SK-N-SH (cell line): Measurements from ENCODE around the gene EOLA1. TPM values are rescaled to one million over a fixed set of nuclear protein-coding genes. Genes with fewer than 3 reads are reported as not detected.

Experiments
- CTCF ChIA-PET: fragments of 300-600, 350-600 bp; formaldehyde crosslinking; extraction: SDS; loops from one replicate; lab custom pipeline; 2021; lab: Yijun Ruan, JAX
- POLR2A ChIA-PET: fragments of 350-600 bp; sonication (Branson Sonifier 250); formaldehyde crosslinking; extraction: SDS; loops from one replicate; lab custom pipeline; 2020; ENCODE audit warnings: antibody characterized with exemption, inconsistent platforms; lab: Yijun Ruan, JAX
- DNase-seq: peaks from one replicate; pipeline ENCODE4 v3.0.0; 2012
- H2AFZ ChIP-seq: fragments of 200-600 bp; sonication (generic); 2 replicates; pipeline ENCODE4 v1.8.1; 2016; ENCODE audit warnings: antibody characterized with exemption, mild to moderate bottlenecking, low read depth
- H3F3A ChIP-seq: fragments of 200-600 bp; sonication (generic); replicated peaks from 2 replicates; pipeline ENCODE3; 2016; ENCODE audit warnings: antibody characterized with exemption, mild to moderate bottlenecking; ENCODE audit not compliant: insufficient read depth
- H3K27ac ChIP-seq, 2 experiments: fragments of 200-500 bp in 1 of 2; fragments of 200-600 bp in 1 of 2; sonication (Bioruptor generic) in 1 of 2; sonication (generic), shearing (Covaris generic) in 1 of 2; 2 replicates each; pipeline versions ENCODE4 v1.5.1 to v1.6.1; 2014 to 2016; ENCODE audit warnings: low read depth in 2 of 2, inconsistent platforms in 1 of 2, low read length in 1 of 2, mild to moderate bottlenecking in 1 of 2, mixed read lengths in 1 of 2
- H3K27me3 ChIP-seq: fragments of 200-600 bp; sonication (generic), shearing (Covaris generic); 2 replicates; pipeline ENCODE4 v1.6.1; 2016; ENCODE audit warnings: mixed run types; ENCODE audit not compliant: insufficient read depth
- H3K36me3 ChIP-seq, 2 experiments: fragments of 200-500 bp in 1 of 2; fragments of 200-600 bp in 1 of 2; sonication (Bioruptor generic) in 1 of 2; sonication (generic) in 1 of 2; replicated peaks in 1 of 2; 2 replicates each; pipeline versions ENCODE3 to v1.5.1; 2014 to 2016; ENCODE audit warnings: low read length in 1 of 2, mild to moderate bottlenecking in 1 of 2; ENCODE audit not compliant: insufficient read depth in 2 of 2, control insufficient read depth in 1 of 2
- H3K4me1 ChIP-seq, 2 experiments: fragments of 200-500 bp in 1 of 2; fragments of 200-600 bp in 1 of 2; sonication (Bioruptor generic) in 1 of 2; sonication (generic), shearing (Covaris generic) in 1 of 2; 2 replicates each; pipeline versions ENCODE4 v1.5.1 to v1.6.1; 2014 to 2016; ENCODE audit warnings: low read depth in 1 of 2, low read length in 1 of 2, mixed run types in 1 of 2; ENCODE audit not compliant: insufficient read depth in 2 of 2, control insufficient read depth in 1 of 2
- H3K4me2 ChIP-seq: fragments of 200-600 bp; sonication (generic), shearing (Covaris generic); 2 replicates; pipeline ENCODE4 v1.6.1; 2017; ENCODE audit warnings: mixed run types
- H3K4me3 ChIP-seq, 2 experiments: fragments of 200-500 bp in 1 of 2; fragments of 200-600 bp in 1 of 2; sonication (Bioruptor generic) in 1 of 2; sonication (generic), shearing (Covaris generic) in 1 of 2; 2 replicates each; pipeline versions ENCODE4 v1.5.1 to v1.8.1; 2014 to 2016; ENCODE audit warnings: low read depth in 2 of 2, inconsistent platforms in 1 of 2, low read length in 1 of 2, mild to moderate bottlenecking in 1 of 2, mixed read lengths in 1 of 2, moderate library complexity in 1 of 2
- H3K79me2 ChIP-seq: fragments of 200-600 bp; sonication (generic); 2 replicates; pipeline ENCODE4 v1.8.1; 2017; ENCODE audit warnings: mild to moderate bottlenecking; ENCODE audit not compliant: insufficient read depth
- H3K9ac ChIP-seq: fragments of 200-600 bp; sonication (generic); 2 replicates; pipeline ENCODE4 v1.6.1; 2017; ENCODE audit warnings: mixed run types
- H3K9me2 ChIP-seq: fragments of 200-600 bp; sonication (generic); 2 replicates; pipeline ENCODE4 v1.6.1; 2017; ENCODE audit warnings: mixed run types
- H3K9me3 ChIP-seq: fragments of 200-600 bp; sonication (generic); 2 replicates; pipeline ENCODE4 v1.6.1; 2017; ENCODE audit warnings: mixed run types, mild to moderate bottlenecking, moderate library complexity
- H4K20me1 ChIP-seq: fragments of 200-600 bp; sonication (generic); 2 replicates; pipeline ENCODE4 v1.6.1; 2017; ENCODE audit warnings: mild to moderate bottlenecking, mixed run types; ENCODE audit not compliant: insufficient read depth
- CHD2 ChIP-seq: fragments of 150-350 bp; IDR thresholded peaks from 2 replicates; pipeline ENCODE4 v1.6.1; 2018; ENCODE audit warnings: low read length; ENCODE audit not compliant: partially characterized antibody
- CTCF ChIP-seq: fragments of 200-600 bp; sonication (generic); IDR thresholded peaks from 2 replicates; pipeline ENCODE4 v1.6.1; 2017; ENCODE audit warnings: antibody characterized with exemption, mild to moderate bottlenecking, moderate library complexity
- EP300 ChIP-seq, 2 experiments: IDR thresholded peaks; 2 replicates each; pipeline versions ENCODE4 v1.4.0 to v1.6.1; 2012; ENCODE audit warnings: borderline replicate concordance in 1 of 2, low read depth in 1 of 2, low read length in 1 of 2
- FOSL2 ChIP-seq: IDR thresholded peaks from 2 replicates; pipeline ENCODE4 v1.4.0; 2012; ENCODE audit warnings: low read depth, mild to moderate bottlenecking, moderate library complexity, borderline replicate concordance
- FOXJ3 ChIP-seq: sonication (generic); formaldehyde crosslinking; IDR thresholded peaks from 2 replicates; pipeline ENCODE4 v1.5.1; 2020; ENCODE audit warnings: mild to moderate bottlenecking, missing genetic modification reagents
- GATA2 ChIP-seq: sonication (generic); formaldehyde crosslinking; IDR thresholded peaks from 2 replicates; pipeline ENCODE4 v1.5.0; 2020; ENCODE audit warnings: mild to moderate bottlenecking, missing genetic modification reagents
- MAX ChIP-seq: IDR thresholded peaks from 2 replicates; pipeline ENCODE4 v1.4.0; 2012; ENCODE audit warnings: low read depth
- NFIC ChIP-seq: IDR thresholded peaks from 2 replicates; pipeline ENCODE4 v1.4.0; 2012; ENCODE audit warnings: borderline replicate concordance
- NRF1 ChIP-seq: IDR thresholded peaks from 2 replicates; pipeline ENCODE4 v1.6.1; 2012; ENCODE audit warnings: low read depth, mild to moderate bottlenecking, low read length
- PBX3 ChIP-seq: IDR thresholded peaks from 2 replicates; pipeline ENCODE4; 2012
- POLR2AphosphoS5 ChIP-seq: IDR thresholded peaks from 2 replicates; pipeline ENCODE4 v1.6.1; 2012; ENCODE audit warnings: low read depth, low read length
- RAD21 ChIP-seq: IDR thresholded peaks from 2 replicates; pipeline ENCODE4 v1.6.1; 2012; ENCODE audit warnings: mild to moderate bottlenecking, low read length
- RCOR1 ChIP-seq: fragments of 150-350 bp; IDR thresholded peaks from 2 replicates; pipeline ENCODE4 v1.6.1; 2017; ENCODE audit warnings: antibody characterized with exemption, low read length
- REST ChIP-seq: IDR thresholded peaks from 2 replicates; pipeline ENCODE4 v1.6.1; 2012; ENCODE audit warnings: mild to moderate bottlenecking, low read depth, low read length, moderate library complexity
- RXRA ChIP-seq: IDR thresholded peaks from 2 replicates; pipeline ENCODE4 v1.4.0; 2012; ENCODE audit warnings: low read depth, mild to moderate bottlenecking, borderline replicate concordance
- SIN3A ChIP-seq: IDR thresholded peaks from 2 replicates; pipeline ENCODE4 v1.6.1; 2012; ENCODE audit warnings: low read depth, mild to moderate bottlenecking, low read length, moderate library complexity, borderline replicate concordance
- SMC3 ChIP-seq: IDR thresholded peaks from 2 replicates; pipeline ENCODE4 v1.6.1; 2012; ENCODE audit warnings: low read depth, low read length, improper control_type of control experiment
- TCF12 ChIP-seq: IDR thresholded peaks from 2 replicates; pipeline ENCODE4 v1.4.0; 2012
- USF1 ChIP-seq: IDR thresholded peaks from 2 replicates; pipeline ENCODE4 v1.4.0; 2012; ENCODE audit warnings: low read depth, borderline replicate concordance
- USF2 ChIP-seq: fragments of 150-350 bp; IDR thresholded peaks from 2 replicates; pipeline ENCODE4 v1.6.1; 2017; ENCODE audit warnings: antibody characterized with exemption, low read length, low read depth, borderline replicate concordance
- ZBTB33 ChIP-seq: IDR thresholded peaks from 2 replicates; pipeline ENCODE4 v1.4.0; 2012; ENCODE audit warnings: low read depth, borderline replicate concordance
- WGBS: methylation state at CpG from one replicate; pipeline ENCODE4 v1.1.6; 2017; ENCODE audit warnings: low lambda C conversion rate; 5-methylcytosine and 5-hydroxymethylcytosine counted together
- polyA plus RNA-seq, 3 experiments: library from polyadenylated mRNA; depleted of rRNA; stranded (reverse); fragments of >200 nt; gene quantifications; 2 replicates each; pipeline ENCODE4 v1.2.3, GENCODE V29; 2012

The EOLA1 gene
- polyA plus RNA-seq, 1 of the 3 experiments (the other 2 are of a cell fraction), result 16.3 TPM

GRCh38 chrX:149504915-149505651 is 35.7 kb upstream of the EOLA1 start, which contains the start of gene IDS:
TSS of gene IDS (minus strand) at chrX:149505306. CDS start at chrX:149505137, 169 bp downstream.
- peaks cover 0 to 10% of the 10 kb centered on the region in 2 experiments; a peak in 1 of 4 replicates for H3K4me1 ChIP-seq
- H3K9me2 ChIP-seq, result no peaks in the 10 kb centered on the region
- CTCF ChIA-PET, result interaction anchor here (0.7 to 2.2 kb wide), 6 partner anchors 9 to 35 kb away, joined by 3 to 7 read pairs (median 4); no protein-coding TSS in a partner anchor
- peaks cover 8 to 22% of the 10 kb centered on the region in 2 experiments for H3K36me3 ChIP-seq
- 22% methylated on average over 11 of the region's 54 CpGs for WGBS
- peaks cover 24% of the 10 kb centered on the region for H3K79me2 ChIP-seq
- peak within 1 kb of the TSS; percentile 80 for H3K4me2 ChIP-seq
- H3K27me3 ChIP-seq, result 0 out of 2 replicates have a peak, but pooled peaks cover 5% of the 10 kb centered on the region
- peak; percentile 82 for DNase-seq
- H4K20me1 ChIP-seq, result no peaks in the 10 kb centered on the region; the same call in 1 of the 2 replicates
- POLR2A ChIA-PET, result interaction anchor here (0.9 to 2.7 kb wide), 3 partner anchors 12 to 35 kb away, joined by 3 to 18 read pairs (median 8); partner anchors contain the start of gene EOLA1
- peak within 1 kb of the TSS; percentile 85 for H3K9ac ChIP-seq
- H2AFZ ChIP-seq, result no peak within 1 kb of the TSS
- H3K27ac ChIP-seq, result peak within 1 kb of the TSS; percentile 67 to 88
- H3K9me3 ChIP-seq, result no peaks in the 10 kb centered on the region
- peak within 1 kb of the TSS; percentile 58 to 71 for H3K4me3 ChIP-seq
- H3F3A ChIP-seq, result no peaks in the 10 kb centered on the region
- TF ChIP-seq NFIC (no peak), CHD2 (no peak), RXRA (no peak), POLR2AphosphoS5 (peak; percentile 87), PBX3 (no peak), GATA2 (CRISPR knock-in tag) (no peak), RCOR1 (no peak), USF2 (no peak), ZBTB33 (no peak), NRF1 (peak; percentile 44; the same call in 1 of the 2 replicates), FOXJ3 (CRISPR knock-in tag) (no peak), SIN3A (peak; percentile 46; the same call in 1 of the 2 replicates), MAX (peak; percentile 21; the same call in 1 of the 2 replicates), SMC3 (no peak), EP300 (IDR thresholded peaks at IDR 0.05; ENCODE audit: borderline replicate concordance in 1 of 2, low read depth in 1 of 2, low read length in 1 of 2) (no peak), TCF12 (no peak), USF1 (no peak), RAD21 (no peak), CTCF (no peak), REST (0 out of 2 replicates have a peak, but pooled peaks have one; percentile 22), FOSL2 (no peak)
